Measurements from ENCODE around the gene RELN.

GRCh38 chr7:103462358-103462757 lies 527.1 kb downstream of the RELN start:
- TF ChIP-seq CTCF (IDR thresholded peaks at IDR 0.05) (no peak), POLR2A (IDR thresholded peaks at IDR 0.05) (no peak)

Measured in testis (tissue), 2 donors.